Activated B cell treated with CpG ODN at 0.5 μM for 24 hours (primary cell): ENCODE measurements around the gene AP2A1. TPM values are rescaled to one million over a fixed set of nuclear protein-coding genes. Genes with fewer than 3 reads are reported as not detected.

Experiments used
- ATAC-seq: fragments of 200-7000 bp; cut with Tn5 transposase; one replicate; pipeline ENCODE4 v1.10.0; 2021; ENCODE audit warnings: low read depth, mild to moderate bottlenecking, moderate library complexity
- CTCF ChIA-PET: fragments of 350-600 bp; sonication (Branson Sonifier 250); formaldehyde crosslinking; loops from one replicate; lab custom pipeline; 2021; ENCODE audit warnings: antibody characterized with exemption; lab: Charles Lee
- POLR2A ChIA-PET: fragments of 350-600 bp; sonication (Branson Sonifier 250); formaldehyde crosslinking; loops from one replicate; lab custom pipeline; 2021; ENCODE audit warnings: antibody characterized with exemption; lab: Charles Lee
- DNase-seq: peaks from one replicate; pipeline ENCODE4 v3.0.0; 2022
- H3K27ac Mint-ChIP-seq: one replicate; pipeline ENCODE4 v1.8.0; 2020; ENCODE audit warnings: mixed read lengths
- H3K27me3 Mint-ChIP-seq: one replicate; pipeline ENCODE4 v1.8.0; 2021; ENCODE audit warnings: mixed read lengths
- H3K36me3 Mint-ChIP-seq: one replicate; pipeline ENCODE4 v1.8.0; 2021; ENCODE audit warnings: low read depth, mixed read lengths
- H3K4me1 Mint-ChIP-seq: one replicate; pipeline ENCODE4 v1.8.0; 2021; ENCODE audit warnings: mixed read lengths
- H3K4me3 Mint-ChIP-seq: one replicate; pipeline ENCODE4 v1.8.0; 2020; ENCODE audit warnings: mild to moderate bottlenecking, mixed read lengths
- H3K9me3 Mint-ChIP-seq: one replicate; pipeline ENCODE4 v1.8.0; 2020; ENCODE audit warnings: mixed read lengths
- CTCF ChIP-seq: fragments of 200-600 bp; IDR thresholded peaks from one replicate; pipeline ENCODE4 v1.8.0; 2022; ENCODE audit warnings: antibody characterized with exemption, mild to moderate bottlenecking
- intact Hi-C: fragments of 100-400 bp; cut with micrococcal nuclease; formaldehyde crosslinking; loops from one replicate; pipeline ENCODE4 v1.15.1; 2024
- total RNA-seq: library from RNA; stranded (reverse); gene quantifications from 2 replicates; pipeline ENCODE4 v1.2.3, GENCODE V29; 2022

Gene AP2A1
- total RNA-seq, 1 donor from 2014 or later, result 60.6 TPM

GRCh38 chr19:49854378-49855263, 87.8 kb downstream of the AP2A1 start:
- Mint-ChIP-seq H3K4me3 (no peak overlapping the region), H3K36me3 (peaks cover 39% of the 10 kb centered on the region), H3K27ac (no peak overlapping the region), H3K9me3 (no peaks in the 10 kb centered on the region), H3K27me3 (no peaks in the 10 kb centered on the region), H3K4me1 (peaks cover 36% of the 10 kb centered on the region)
- CTCF ChIA-PET, result no interaction called here
- DNase-seq (no peak), ATAC-seq (no peak)
- no peak for TF ChIP-seq CTCF
- POLR2A ChIA-PET, result interaction anchor here (0.5 to 2.2 kb wide), 7 partner anchors 9 to 75 kb away, joined by 3 to 9 read pairs (median 5); partner anchors contain the start of genes AKT1S1, FUZ, PNKP and TBC1D17
- intact Hi-C loops, result no loop called here

DNA sequence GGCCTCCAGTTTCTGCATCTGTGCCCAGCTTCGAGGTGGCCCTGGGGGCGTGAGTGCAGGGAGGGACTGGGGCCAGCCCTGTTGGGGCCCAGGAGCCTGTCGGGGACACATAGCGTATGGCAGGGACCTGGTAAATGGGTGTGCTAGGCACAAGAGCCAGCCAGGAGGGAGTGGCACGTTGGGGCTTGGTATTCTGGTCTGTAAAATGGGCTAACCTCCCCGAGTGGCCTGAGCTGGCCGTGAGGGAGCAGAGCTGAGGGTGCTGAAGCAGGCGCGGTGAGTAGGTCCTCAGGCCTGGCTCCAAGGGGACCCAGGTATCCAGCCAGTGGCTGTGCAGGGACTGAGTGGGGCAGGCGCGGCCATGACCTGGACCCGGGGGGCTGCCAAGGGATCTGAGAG, 88.5 kb downstream of the AP2A1 start:
- Mint-ChIP-seq H3K27me3 (no peaks in the 10 kb centered on the region), H3K9me3 (no peaks in the 10 kb centered on the region), H3K4me1 (peaks cover 29% of the 10 kb centered on the region), H3K4me3 (no peak overlapping the region), H3K27ac (peak overlapping the region; percentile 46), H3K36me3 (peaks cover 44% of the 10 kb centered on the region)
- intact Hi-C loops, result no loop called here
- ChIA-PET POLR2A (interaction anchor here (1.1 to 2.2 kb wide), 2 partner anchors 14 to 75 kb away, joined by 3 to 9 read pairs; no protein-coding TSS in a partner anchor), CTCF (no interaction called here)
- ATAC-seq, result no peak
- no peak for TF ChIP-seq CTCF
- DNase-seq, result no peak

DNA sequence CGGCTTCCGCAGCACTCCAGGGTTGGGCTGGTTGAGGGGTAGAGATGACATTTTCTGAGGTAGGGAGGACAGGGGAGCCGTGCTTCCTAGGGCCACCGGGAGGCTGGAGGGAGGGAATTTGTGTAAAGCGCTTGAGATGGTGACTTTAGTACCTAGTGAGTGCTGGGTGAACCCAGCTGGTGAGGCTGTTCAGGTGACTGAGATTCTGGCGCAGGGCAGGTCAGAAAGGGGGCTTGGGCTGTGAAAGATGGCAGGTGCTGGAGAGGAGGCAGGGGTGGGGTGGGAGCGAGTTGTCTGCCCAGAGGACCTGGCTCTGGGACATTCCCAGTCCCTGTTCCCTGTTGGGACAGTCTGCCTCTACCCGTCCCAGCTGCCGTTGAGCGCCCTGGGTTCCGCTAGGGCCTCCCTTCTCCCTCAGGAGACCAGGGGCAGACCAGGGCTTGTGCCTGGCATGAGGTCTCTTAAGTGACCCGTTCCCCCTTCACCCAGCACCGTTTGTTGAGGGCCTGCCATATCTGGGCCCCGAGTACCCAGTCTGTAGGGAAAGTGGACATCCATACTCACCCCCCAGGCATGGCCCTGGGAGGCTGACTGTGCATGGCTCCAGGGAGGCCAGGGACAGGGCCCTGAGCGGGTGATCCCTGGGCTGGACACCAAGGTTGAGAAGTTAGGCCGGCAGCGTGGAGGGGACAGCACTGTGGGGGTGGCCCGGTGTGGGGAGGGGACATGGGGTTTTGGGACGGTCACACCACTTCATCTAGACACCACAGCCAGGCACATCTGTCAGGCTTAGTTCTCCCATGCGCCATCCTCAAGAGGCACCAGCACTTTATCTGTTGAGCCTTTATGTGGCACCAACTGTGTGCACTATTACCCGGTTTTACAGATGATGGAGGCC, 89.1 kb downstream of the AP2A1 start:
- peaks cover 49% of the 10 kb centered on the region for H3K36me3 Mint-ChIP-seq
- ChIA-PET CTCF (no interaction called here), POLR2A (interaction anchor here (1.1 to 2.2 kb wide), 2 partner anchors 13 to 74 kb away, joined by 3 to 9 read pairs; no protein-coding TSS in a partner anchor)
- no peak for ATAC-seq
- H3K9me3 Mint-ChIP-seq, result no peaks in the 10 kb centered on the region
- H3K27ac Mint-ChIP-seq, result peak overlapping the region; percentile 18
- no peak for TF ChIP-seq CTCF
- H3K4me3 Mint-ChIP-seq, result no peak overlapping the region
- H3K27me3 Mint-ChIP-seq, result no peaks in the 10 kb centered on the region
- intact Hi-C loops, result no loop called here
- peaks cover 27% of the 10 kb centered on the region for H3K4me1 Mint-ChIP-seq
- no peak for DNase-seq

DNA sequence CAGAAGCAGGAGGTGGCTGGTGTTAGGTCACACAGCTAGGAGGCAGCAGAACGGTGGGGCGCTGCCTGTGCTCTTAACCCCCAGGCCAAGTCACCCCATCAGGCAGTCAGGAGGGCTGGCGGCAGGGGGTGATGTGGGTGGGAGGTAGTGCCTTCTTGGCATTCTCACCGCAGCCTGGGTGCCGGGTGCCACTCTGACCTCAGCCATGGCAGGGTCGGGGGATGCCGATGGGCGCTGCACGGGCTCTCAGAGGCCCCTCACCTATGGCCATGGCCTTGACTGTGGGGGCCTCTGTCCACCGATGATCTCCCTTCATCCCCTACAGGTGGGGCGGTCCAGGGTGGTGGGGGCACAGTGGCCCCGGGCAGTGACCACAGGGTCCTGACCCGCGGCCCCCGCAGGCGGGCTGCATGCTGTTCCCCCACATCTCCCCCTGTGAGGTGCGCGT, 89.8 kb downstream of the AP2A1 start:
- H3K4me3 Mint-ChIP-seq, result no peak overlapping the region
- no peak for TF ChIP-seq CTCF

More for the DNA sequence above, 89.8 kb downstream of the AP2A1 start:
- ChIA-PET CTCF (no interaction called here), POLR2A (no interaction called here)
- intact Hi-C loops, result no loop called here
- Mint-ChIP-seq H3K36me3 (peaks cover 54% of the 10 kb centered on the region), H3K4me1 (peaks cover 27% of the 10 kb centered on the region), H3K27ac (no peak overlapping the region), H3K9me3 (no peaks in the 10 kb centered on the region), H3K27me3 (no peaks in the 10 kb centered on the region)
- DNase-seq, result no peak
- ATAC-seq, result no peak

Other genes starting within 250 kb of the AP2A1 start
- 0.89 and 1.1 TPM in 2 replicates for gene RCN3, start 239.0 kb upstream of the AP2A1 start, total RNA-seq
- gene NOSIP, start 186.4 kb upstream of the AP2A1 start, total RNA-seq, result 49.9 and 54.8 TPM in 2 replicates
- gene PRRG2, start 185.7 kb upstream of the AP2A1 start, total RNA-seq, result 1.8 and 2.2 TPM in 2 replicates
- gene PRR12, start 175.8 kb upstream of the AP2A1 start, total RNA-seq, result 37.1 and 42.1 TPM in 2 replicates
- gene RRAS, start 126.9 kb upstream of the AP2A1 start, total RNA-seq, result 4.8 and 5.1 TPM in 2 replicates
- 58.7 and 61.0 TPM in 2 replicates for gene SCAF1, start 124.8 kb upstream of the AP2A1 start, total RNA-seq
- gene IRF3, start 101.1 kb upstream of the AP2A1 start, total RNA-seq, result 145 and 171 TPM in 2 replicates
- gene BCL2L12, start 101.1 kb upstream of the AP2A1 start, total RNA-seq, result 30.7 and 39.1 TPM in 2 replicates
- gene PRMT1, start 89.7 kb upstream of the AP2A1 start, total RNA-seq, result 372 and 376 TPM in 2 replicates
- gene ADM5, start 77.4 kb upstream of the AP2A1 start, total RNA-seq, result 6.8 and 9.5 TPM in 2 replicates
- gene CPT1C, start 75.9 kb upstream of the AP2A1 start, total RNA-seq, result 0.35 and 0.51 TPM in 2 replicates
- gene TSKS, start 3.7 kb upstream of the AP2A1 start, total RNA-seq, result 0.39 and 0.55 TPM in 2 replicates
- 12.0 and 15.0 TPM in 2 replicates for gene FUZ, start 46.3 kb downstream of the AP2A1 start, total RNA-seq
- gene MED25, start 51.3 kb downstream of the AP2A1 start, total RNA-seq, result 70.1 and 88.8 TPM in 2 replicates
- gene PTOV1, start 84.2 kb downstream of the AP2A1 start, total RNA-seq, result 103 and 107 TPM in 2 replicates
- gene PNKP, start 100.6 kb downstream of the AP2A1 start, total RNA-seq, result 174 and 205 TPM in 2 replicates
- gene AKT1S1, start 110.4 kb downstream of the AP2A1 start, total RNA-seq, result 21.3 and 28.7 TPM in 2 replicates
- 51.1 and 57.0 TPM in 2 replicates for gene TBC1D17, start 110.7 kb downstream of the AP2A1 start, total RNA-seq
- 24.0 and 25.5 TPM in 2 replicates for gene IL4I1, start 129.9 kb downstream of the AP2A1 start, total RNA-seq
- gene ATF5, start 162.2 kb downstream of the AP2A1 start, total RNA-seq, result 198 and 199 TPM in 2 replicates
- 96.8 and 114 TPM in 2 replicates for gene NUP62, start 162.5 kb downstream of the AP2A1 start, total RNA-seq
- not detected in 2 replicates for gene SIGLEC11, start 194.2 kb downstream of the AP2A1 start, total RNA-seq